SK-N-SH treated with all-trans-retinoic acid at 6 μM for 48 hours (cell line): ENCODE measurements around the gene FUZ.

Experiments
- ATAC-seq: fragments of 200-7000 bp; cut with Tn5 transposase; 3 replicates; pipeline ENCODE4 v1.9.1; 2020; ENCODE audit warnings: mild to moderate bottlenecking, moderate library complexity
- ARNTL ChIP-seq: fragments of 450-650 bp; formaldehyde crosslinking; IDR thresholded peaks from 2 replicates; pipeline ENCODE4 v1.5.0; 2020; ENCODE audit warnings: low read depth, mild to moderate bottlenecking, moderate library complexity, borderline replicate concordance
- BACH2 ChIP-seq: fragments of 250-450 bp; sonication (Bioruptor Pico); IDR thresholded peaks from 2 replicates; pipeline ENCODE4 v1.9.0; 2021; ENCODE audit warnings: mild to moderate bottlenecking, borderline replicate concordance
- CSDC2 ChIP-seq: fragments of 250-450 bp; sonication (Bioruptor Pico); IDR thresholded peaks from 2 replicates; pipeline ENCODE4 v1.5.0; 2020; ENCODE audit warnings: mild to moderate bottlenecking, moderate library complexity
- CSRNP3 ChIP-seq: fragments of 250-450 bp; sonication (Bioruptor Pico); IDR thresholded peaks from 2 replicates; pipeline ENCODE4 v1.5.1; 2021; ENCODE audit warnings: mild to moderate bottlenecking, moderate library complexity
- ESRRG ChIP-seq: fragments of 250-450 bp; sonication (Bioruptor Pico); IDR thresholded peaks from 2 replicates; pipeline ENCODE4 v1.6.1; 2021; ENCODE audit warnings: mild to moderate bottlenecking
- GLIS3 ChIP-seq: fragments of 250-450 bp; sonication (Bioruptor Pico); IDR thresholded peaks from 2 replicates; pipeline ENCODE4 v1.5.0; 2020; ENCODE audit warnings: mild to moderate bottlenecking, moderate library complexity
- PATZ1 ChIP-seq: fragments of 250-450 bp; sonication (Bioruptor Pico); IDR thresholded peaks from 2 replicates; pipeline ENCODE4 v1.8.0; 2020; ENCODE audit warnings: mild to moderate bottlenecking, moderate library complexity, borderline replicate concordance
- POU6F1 ChIP-seq: fragments of 250-450 bp; sonication (Bioruptor Pico); IDR thresholded peaks from 2 replicates; pipeline ENCODE4 v1.8.0; 2021; ENCODE audit warnings: low read depth, mild to moderate bottlenecking, moderate library complexity, borderline replicate concordance
- RARB ChIP-seq: fragments of 250-450 bp; sonication (Bioruptor Pico); IDR thresholded peaks from 2 replicates; pipeline ENCODE4 v1.8.0; 2021; ENCODE audit warnings: mild to moderate bottlenecking, moderate library complexity
- SNAI2 ChIP-seq: fragments of 250-450 bp; sonication (Bioruptor Pico); IDR thresholded peaks from 2 replicates; pipeline ENCODE4 v1.5.0; 2020; ENCODE audit warnings: mild to moderate bottlenecking, moderate library complexity
- TCF4 ChIP-seq: fragments of 250-450 bp; sonication (Bioruptor Pico); IDR thresholded peaks from 2 replicates; pipeline ENCODE4 v1.8.0; 2021; ENCODE audit warnings: mild to moderate bottlenecking, moderate library complexity, borderline replicate concordance
- TOX ChIP-seq: fragments of 250-450 bp; sonication (Bioruptor Pico); IDR thresholded peaks from 2 replicates; pipeline ENCODE4 v1.8.0; 2021; ENCODE audit warnings: mild to moderate bottlenecking, moderate library complexity, borderline replicate concordance
- TSHZ2 ChIP-seq: fragments of 250-450 bp; sonication (Bioruptor Pico); IDR thresholded peaks from 2 replicates; pipeline ENCODE4 v1.5.0; 2020; ENCODE audit warnings: mild to moderate bottlenecking, moderate library complexity
- ZC3H10 ChIP-seq: fragments of 250-450 bp; sonication (Bioruptor Pico); IDR thresholded peaks from 2 replicates; pipeline ENCODE4 v1.5.1; 2021; ENCODE audit warnings: mild to moderate bottlenecking, moderate library complexity
- ZFP3 ChIP-seq: fragments of 250-450 bp; sonication (Bioruptor Pico); IDR thresholded peaks from 2 replicates; pipeline ENCODE4 v1.5.0; 2020; ENCODE audit warnings: mild to moderate bottlenecking, moderate library complexity
- ZFP30 ChIP-seq: fragments of 450-650 bp; formaldehyde crosslinking; IDR thresholded peaks from 2 replicates; pipeline ENCODE4 v1.5.0; 2022; ENCODE audit warnings: mild to moderate bottlenecking, moderate library complexity
- ZNF70 ChIP-seq: fragments of 450-650 bp; formaldehyde crosslinking; IDR thresholded peaks from 2 replicates; pipeline ENCODE4 v1.5.0; 2020; ENCODE audit warnings: mild to moderate bottlenecking, moderate library complexity
- ZNF8 ChIP-seq: fragments of 450-650 bp; formaldehyde crosslinking; IDR thresholded peaks from 2 replicates; pipeline ENCODE4 v1.5.0; 2020; ENCODE audit warnings: mild to moderate bottlenecking, moderate library complexity
- TF ChIP-seq, protein P1 (sequence below): fragments of 250-450 bp; sonication (Bioruptor Pico); IDR thresholded peaks from 2 replicates; pipeline ENCODE4 v1.5.1; 2020; ENCODE audit warnings: low read depth, mild to moderate bottlenecking, moderate library complexity

Gene FUZ

DNA sequence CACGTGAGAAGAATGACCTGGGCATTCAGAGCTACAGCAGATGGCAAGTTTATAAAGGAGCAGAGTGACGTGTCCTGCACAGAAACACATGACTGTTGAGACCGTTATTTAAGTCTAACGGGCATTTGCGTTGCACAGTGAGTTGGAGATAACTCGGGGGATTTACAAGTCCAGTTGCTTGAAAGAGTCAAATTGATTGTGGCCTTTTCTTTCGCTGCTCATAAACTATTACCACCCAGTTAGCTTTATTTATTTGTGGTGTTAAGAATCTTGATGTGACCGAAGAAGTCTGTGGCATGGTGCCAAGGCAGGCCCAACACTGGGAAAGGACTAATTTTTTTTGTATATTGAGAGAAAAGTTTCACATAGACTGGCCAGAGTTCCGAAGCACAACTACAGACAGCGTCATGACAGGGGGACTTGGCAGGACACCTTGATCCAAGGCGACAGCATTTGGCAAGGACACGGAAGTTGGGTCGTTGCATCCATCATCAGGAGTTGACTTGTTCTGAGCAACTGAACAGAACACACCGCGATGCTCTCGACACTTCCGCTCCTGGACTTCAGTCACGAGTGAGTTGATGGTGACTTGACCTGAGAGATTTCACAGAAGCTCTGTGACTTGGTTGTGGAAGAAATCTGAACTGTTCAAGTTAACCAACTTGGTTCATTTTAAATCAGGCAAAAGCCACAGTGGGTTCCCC, 25.9 kb upstream of the FUZ start (continued):
- TF ChIP-seq ZNF8 (CRISPR knock-in tag) (no peak), TOX (CRISPR knock-in tag) (no peak), TSHZ2 (CRISPR knock-in tag) (no peak), POU6F1 (CRISPR knock-in tag) (no peak)

- TF ChIP-seq CSDC2 (CRISPR knock-in tag) (no peak), ESRRG (CRISPR knock-in tag) (no peak), TSHZ2 (CRISPR knock-in tag) (no peak), GLIS3 (no peak), PATZ1 (CRISPR knock-in tag) (no peak), SNAI2 (no peak), ZC3H10 (no peak), ZFP30 (CRISPR knock-in tag) (no peak), ZFP3 (CRISPR knock-in tag) (no peak), BACH2 (no peak), ARNTL (no peak), ZNF8 (CRISPR knock-in tag) (no peak), RARB (no peak), TCF4 (no peak), ZNF70 (no peak)
- TF ChIP-seq, protein P1, sequence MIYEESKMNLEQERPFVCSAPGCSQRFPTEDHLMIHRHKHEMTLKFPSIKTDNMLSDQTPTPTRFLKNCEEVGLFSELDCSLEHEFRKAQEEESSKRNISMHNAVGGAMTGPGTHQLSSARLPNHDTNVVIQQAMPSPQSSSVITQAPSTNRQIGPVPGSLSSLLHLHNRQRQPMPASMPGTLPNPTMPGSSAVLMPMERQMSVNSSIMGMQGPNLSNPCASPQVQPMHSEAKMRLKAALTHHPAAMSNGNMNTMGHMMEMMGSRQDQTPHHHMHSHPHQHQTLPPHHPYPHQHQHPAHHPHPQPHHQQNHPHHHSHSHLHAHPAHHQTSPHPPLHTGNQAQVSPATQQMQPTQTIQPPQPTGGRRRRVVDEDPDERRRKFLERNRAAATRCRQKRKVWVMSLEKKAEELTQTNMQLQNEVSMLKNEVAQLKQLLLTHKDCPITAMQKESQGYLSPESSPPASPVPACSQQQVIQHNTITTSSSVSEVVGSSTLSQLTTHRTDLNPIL = no peak
- no peak for ATAC-seq
Observed at GRCh38 chr19:49837425-49837824, 24.3 kb upstream of the FUZ start.

GRCh38 chr19:49837009-49837310, 23.9 kb upstream of the FUZ start:
- no peak; the same call in 2 of the 3 replicates for ATAC-seq
- no peak for TF ChIP-seq CSRNP3 (CRISPR knock-in tag)
- no peak for TF ChIP-seq TOX (CRISPR knock-in tag)
- TF ChIP-seq TSHZ2 (CRISPR knock-in tag) = no peak
- TF ChIP-seq ESRRG (CRISPR knock-in tag) = no peak
- no peak for TF ChIP-seq ARNTL
